K562 (cell line): Measurements from ENCODE around the gene ADI1. TPM values are rescaled to one million over a fixed set of nuclear protein-coding genes. Genes with fewer than 3 reads are reported as not detected.
A peak's percentile ranks its signal among the peaks of the same experiment; 100 is the strongest.

ENCODE experiments used
- ARNT ChIP-seq, 2 experiments: fragments of 450-650 bp; IDR thresholded peaks; 2 replicates each; pipeline ENCODE4 v1.6.1; 2016; ENCODE audit warnings: mild to moderate bottlenecking in 1 of 2
- CBFA2T2 ChIP-seq: fragments of 450-650 bp; conservative IDR thresholded peaks from 2 replicates; pipeline ENCODE4 v1.6.1; 2017; ENCODE audit warnings: mild to moderate bottlenecking
- CHCHD3 ChIP-seq: fragments of 250-450 bp; sonication (Bioruptor Pico); IDR thresholded peaks from 2 replicates; pipeline ENCODE4 v2.1.2; 2022; ENCODE audit warnings: mild to moderate bottlenecking
- CLOCK ChIP-seq: fragments of 250-450 bp; sonication (Bioruptor Pico); IDR thresholded peaks from 2 replicates; pipeline ENCODE4 v1.4.0; 2020; ENCODE audit warnings: mild to moderate bottlenecking, moderate library complexity, borderline replicate concordance
- CREM ChIP-seq: IDR thresholded peaks from 2 replicates; pipeline ENCODE4 v1.6.1; 2014; ENCODE audit warnings: antibody characterized with exemption, low read depth
- DPF2 ChIP-seq: fragments of 450-650 bp; IDR thresholded peaks from 2 replicates; pipeline ENCODE4 v1.6.1; 2016
- EHMT2 ChIP-seq: fragments of 450-650 bp; IDR thresholded peaks from 2 replicates; pipeline ENCODE4 v1.6.1; 2018; ENCODE audit warnings: antibody characterized with exemption
- HDAC8 ChIP-seq: fragments of 450-650 bp; IDR thresholded peaks from 2 replicates; pipeline ENCODE4 v1.6.1; 2016; ENCODE audit warnings: mild to moderate bottlenecking, missing genetic modification characterization, moderate library complexity, missing compliant biosample characterization
- KAT7 ChIP-seq: sonication (generic); formaldehyde crosslinking; IDR thresholded peaks from 2 replicates; pipeline ENCODE4 v1.8.0; 2022; ENCODE audit warnings: missing genetic modification reagents, mild to moderate bottlenecking, borderline replicate concordance
- MYNN ChIP-seq, 2 experiments: sonication (generic); formaldehyde crosslinking in 1 of 2; IDR thresholded peaks; 2 replicates each; pipeline versions ENCODE4 v1.5.0 to v1.6.1; 2016 to 2020; ENCODE audit warnings: antibody characterized with exemption in 1 of 2, missing genetic modification reagents in 1 of 2
- NR2C2 ChIP-seq, 2 experiments: fragments of 200-800 bp in 1 of 2; sonication (Bioruptor generic) in 1 of 2; sonication (generic) in 1 of 2; formaldehyde crosslinking in 1 of 2; IDR thresholded peaks; 2 replicates each; pipeline versions ENCODE4 v1.6.1 to v1.8.0; 2016 to 2022; ENCODE audit warnings: mild to moderate bottlenecking in 1 of 2, missing compliant biosample characterization in 1 of 2, missing genetic modification characterization in 1 of 2, missing genetic modification reagents in 1 of 2
- PHB ChIP-seq: fragments of 250-450 bp; sonication (Bioruptor Pico); IDR thresholded peaks from 2 replicates; pipeline ENCODE4 v1.5.0; 2021
- PHTF2 ChIP-seq: fragments of 250-450 bp; sonication (Bioruptor Pico); IDR thresholded peaks from 2 replicates; pipeline ENCODE4 v1.5.0; 2021; ENCODE audit warnings: mild to moderate bottlenecking
- SIN3B ChIP-seq: fragments of 450-650 bp; IDR thresholded peaks from 2 replicates; pipeline ENCODE4 v1.6.1; 2017; ENCODE audit warnings: low read depth, mild to moderate bottlenecking, moderate library complexity
- SREBF2 ChIP-seq: sonication (generic); formaldehyde crosslinking; IDR thresholded peaks from 2 replicates; pipeline ENCODE4 v1.4.0; 2020; ENCODE audit warnings: mild to moderate bottlenecking, missing genetic modification reagents
- TAL1 ChIP-seq: fragments of 450-650 bp; IDR thresholded peaks from 2 replicates; pipeline ENCODE4 v1.6.1; 2016; ENCODE audit warnings: mild to moderate bottlenecking
- TCF3 ChIP-seq: sonication (generic); formaldehyde crosslinking; IDR thresholded peaks from 2 replicates; pipeline ENCODE4 v1.4.0; 2020; ENCODE audit warnings: mild to moderate bottlenecking, missing genetic modification reagents
- ZNF318 ChIP-seq, 2 experiments: fragments of 450-650 bp; IDR thresholded peaks; 2 replicates each; pipeline ENCODE4 v1.6.1; 2016; ENCODE audit warnings: mild to moderate bottlenecking in 2 of 2, borderline replicate concordance in 1 of 2, low read depth in 1 of 2, moderate library complexity in 1 of 2
- polyA plus RNA-seq, 8 experiments: library from polyadenylated mRNA; depleted of rRNA in 4 of 8; stranded (reverse) in 5 of 8; unstranded in 3 of 8; fragments of >200 nt; fragmentation: Nextera tagmentation in 2 of 8; fragmentation: Illumina TruSeq in 1 of 8; extraction: Ambion mirVana in 2 of 8; extraction: Trizol in 1 of 8; gene quantifications; 2 replicates each; pipeline versions ENCODE4 v1.2.1 to v1.2.3, GENCODE V29; 2011 to 2014; ENCODE audit warnings: inconsistent platforms in 1 of 8, missing spikeins in 1 of 8
- total RNA-seq, 7 experiments: library from RNA; depleted of rRNA in 6 of 7; stranded (reverse); fragments of >200 nt in 6 of 7; fragmentation: Illumina TruSeq in 2 of 7; extraction: Trizol in 2 of 7; gene quantifications; 2 replicates each; pipeline versions ENCODE4 v1.2.1 to v1.2.3, GENCODE V29; 2011 to 2021; ENCODE audit warnings: low replicate concordance in 1 of 7

Gene ADI1
- total and polyA plus RNA-seq, 9 of the 15 experiments (the other 6 are each of a cell fraction or from before 2014, with no cell fraction given): 6.1 to 51.0 (median 27.1) TPM

GRCh38 chr2:3563521-3563976 lies 44.2 kb upstream of the ADI1 start (continued):
- TF ChIP-seq ZNF318 (IDR thresholded peaks at IDR 0.05; ENCODE audit: borderline replicate concordance in 1 of 2, low read depth in 1 of 2) (no peak), PHTF2 (no peak), HDAC8 (tag) (no peak), CREM (no peak), DPF2 (peak; percentile 72; the same call in 1 of the 2 replicates), MYNN (IDR thresholded peaks at IDR 0.05) (no peak), MYNN (CRISPR knock-in tag; IDR thresholded peaks at IDR 0.05) (no peak), CBFA2T2 (peak; percentile 69), TAL1 (peak; percentile 72), EHMT2 (no peak), CLOCK (CRISPR knock-in tag) (no peak), KAT7 (no peak), PHB (CRISPR knock-in tag) (no peak), SIN3B (no peak), ARNT (IDR thresholded peaks at IDR 0.05) (no peak), NR2C2 (CRISPR knock-in tag; IDR thresholded peaks at IDR 0.05) (no peak), NR2C2 (tag; IDR thresholded peaks at IDR 0.05) (0 out of 2 replicates have a peak, but pooled peaks have one; percentile 25), CHCHD3 (CRISPR knock-in tag) (no peak), TCF3 (CRISPR knock-in tag) (peak; percentile 46; the same call in 1 of the 2 replicates), SREBF2 (no peak)
